GM23248 (cell line): ENCODE measurements around the gene KLF6.

ENCODE experiments used
- EZH2 ChIP-seq: fragments of 200-600 bp; sonication (generic); IDR thresholded peaks from 2 replicates; pipeline ENCODE4 v1.6.1; 2018; ENCODE audit warnings: antibody characterized with exemption, mild to moderate bottlenecking; ENCODE audit not compliant: insufficient read depth, poor library complexity, severe bottlenecking
- EZH2phosphoT487 ChIP-seq: fragments of 200-600 bp; sonication (generic); IDR thresholded peaks from 2 replicates; pipeline ENCODE4 v1.6.1; 2018; ENCODE audit warnings: antibody characterized with exemption, moderate library complexity, mild to moderate bottlenecking, low read depth; ENCODE audit not compliant: insufficient read depth

GRCh38 chr10:3757250-3757637 lies 27.8 kb downstream of the KLF6 start:
- TF ChIP-seq EZH2 (no peak), EZH2phosphoT487 (no peak)
